Measurements from ENCODE around the gene SLC39A5. TPM values are rescaled to one million over a fixed set of nuclear protein-coding genes. Genes with fewer than 3 reads are reported as not detected.

SLC39A5 gene
- total RNA-seq, 2 donors from 2014 or later = 158 to 163 TPM

DNA sequence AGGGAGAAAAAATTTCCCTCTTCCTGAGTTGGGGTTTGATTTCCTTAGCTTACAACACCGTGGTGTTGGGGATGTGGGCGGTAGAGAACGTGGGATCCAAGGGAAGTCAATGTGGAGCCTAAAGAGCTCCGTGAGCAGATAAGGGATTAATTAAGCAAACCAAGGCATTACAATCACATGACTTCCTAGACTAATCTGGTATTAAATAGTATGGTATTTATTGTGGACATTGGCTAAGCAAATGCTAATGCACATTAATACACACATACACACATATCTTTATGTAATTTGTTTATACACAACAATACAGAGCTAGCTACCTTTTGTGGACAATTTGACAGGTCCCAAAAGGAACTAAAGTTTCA is 7.3 kb upstream of the SLC39A5 start:
- H3K36me3 ChIP-seq = no peaks in the 10 kb centered on the region
- TF ChIP-seq, protein P1, sequence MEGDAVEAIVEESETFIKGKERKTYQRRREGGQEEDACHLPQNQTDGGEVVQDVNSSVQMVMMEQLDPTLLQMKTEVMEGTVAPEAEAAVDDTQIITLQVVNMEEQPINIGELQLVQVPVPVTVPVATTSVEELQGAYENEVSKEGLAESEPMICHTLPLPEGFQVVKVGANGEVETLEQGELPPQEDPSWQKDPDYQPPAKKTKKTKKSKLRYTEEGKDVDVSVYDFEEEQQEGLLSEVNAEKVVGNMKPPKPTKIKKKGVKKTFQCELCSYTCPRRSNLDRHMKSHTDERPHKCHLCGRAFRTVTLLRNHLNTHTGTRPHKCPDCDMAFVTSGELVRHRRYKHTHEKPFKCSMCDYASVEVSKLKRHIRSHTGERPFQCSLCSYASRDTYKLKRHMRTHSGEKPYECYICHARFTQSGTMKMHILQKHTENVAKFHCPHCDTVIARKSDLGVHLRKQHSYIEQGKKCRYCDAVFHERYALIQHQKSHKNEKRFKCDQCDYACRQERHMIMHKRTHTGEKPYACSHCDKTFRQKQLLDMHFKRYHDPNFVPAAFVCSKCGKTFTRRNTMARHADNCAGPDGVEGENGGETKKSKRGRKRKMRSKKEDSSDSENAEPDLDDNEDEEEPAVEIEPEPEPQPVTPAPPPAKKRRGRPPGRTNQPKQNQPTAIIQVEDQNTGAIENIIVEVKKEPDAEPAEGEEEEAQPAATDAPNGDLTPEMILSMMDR (IDR thresholded peaks at IDR 0.05) = no peak
- no peak for DNase-seq
- peak overlapping the region; percentile 92 for H3K27ac ChIP-seq
- H3K9me3 ChIP-seq = no peaks in the 10 kb centered on the region
- intact Hi-C loops (cut with DNase I) = loop anchor here (5.0 kb wide), 1 partner anchor 35 kb away; the partner anchor contains the start of gene ANKRD52
- no peaks in the 10 kb centered on the region for H3K27me3 ChIP-seq
- H3K4me1 ChIP-seq = peaks cover 20% of the 10 kb centered on the region
- H3K4me3 ChIP-seq = peak overlapping the region; percentile 60
- peak overlapping the region; percentile 80 to 93 for H3K9ac ChIP-seq (ENCODE audit: low read depth in 2 of 2, low read length in 2 of 2)

DNA sequence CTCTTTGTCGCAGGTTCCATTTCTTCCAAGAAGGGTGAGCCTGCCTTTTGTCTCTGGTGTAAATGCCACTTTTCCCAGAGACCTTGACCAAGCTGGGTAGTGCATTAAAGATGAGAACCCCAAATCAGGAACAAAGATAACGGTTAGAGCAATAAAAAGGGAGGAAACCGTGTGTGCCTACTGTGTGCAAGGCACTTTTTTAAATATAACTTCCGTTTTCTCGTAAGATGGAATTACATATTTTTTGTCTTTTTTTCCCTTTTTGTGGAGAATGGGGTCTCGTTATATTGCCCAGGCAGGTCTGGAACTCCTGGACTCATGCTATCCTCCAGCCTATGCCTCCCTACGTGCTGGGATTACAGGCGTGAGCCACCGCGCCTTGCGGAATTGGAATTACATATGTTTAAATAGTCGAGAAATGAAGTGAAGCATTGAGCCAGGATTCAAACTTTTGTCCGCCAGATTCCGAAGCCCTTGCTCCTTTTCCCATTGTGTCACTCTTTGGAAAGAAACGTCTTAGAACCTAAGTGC is 6.2 kb upstream of the SLC39A5 start:
- Histone ChIP-seq H3K36me3 (no peaks in the 10 kb centered on the region), H3K4me1 (peaks cover 20% of the 10 kb centered on the region), H3K4me3 (peak overlapping the region; percentile 70), H3K9ac (ENCODE audit: low read depth in 2 of 2, low read length in 2 of 2) (peak overlapping the region; percentile 13 to 88), H3K27me3 (no peaks in the 10 kb centered on the region), H3K27ac (peak overlapping the region; percentile 92), H3K9me3 (no peaks in the 10 kb centered on the region)
- intact Hi-C loops (cut with DNase I) = loop anchor here (5.0 kb wide), 1 partner anchor 34 kb away; the partner anchor contains the start of gene ANKRD52
- no peak for DNase-seq
- TF ChIP-seq, protein P1 (IDR thresholded peaks at IDR 0.05) = no peak

DNA sequence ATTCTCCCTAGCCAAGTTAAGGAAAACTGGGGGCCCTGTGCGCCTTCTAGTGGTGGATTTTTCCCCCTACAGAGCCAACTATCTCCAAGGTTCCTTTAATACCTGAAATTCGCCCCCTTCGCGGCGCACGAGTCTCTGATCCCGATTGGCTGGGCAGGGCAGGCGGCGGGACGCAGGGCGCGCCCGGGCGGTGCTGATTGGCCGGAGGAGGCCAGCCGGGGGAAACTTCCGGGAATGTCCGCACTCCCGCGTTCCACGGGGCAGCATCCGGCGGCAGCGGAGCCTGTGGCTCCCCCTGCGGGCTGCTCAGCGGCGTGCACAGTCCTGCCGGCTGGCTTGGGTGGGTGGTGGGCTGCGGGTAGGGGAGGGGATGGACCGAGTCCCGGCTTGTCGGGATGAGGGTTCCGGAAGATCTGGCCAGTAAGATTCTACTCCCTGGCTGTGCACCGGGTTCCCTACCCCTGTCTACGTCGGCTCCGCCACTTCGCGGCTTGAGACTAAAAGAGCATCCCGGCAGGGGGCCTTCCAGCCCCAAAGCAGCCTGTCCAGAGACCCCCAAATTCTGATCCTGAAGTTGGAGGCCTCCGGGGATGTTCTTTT is 5.6 kb upstream of the SLC39A5 start, which contains the start of gene NABP2:
Gene NABP2 (plus strand): TSS at position 241 of the 600 bp plus-strand sequence. CDS start 515 bp downstream, outside the sequence.
- TF ChIP-seq, protein P1 (IDR thresholded peaks at IDR 0.05) = peak; percentile 88
- intact Hi-C loops (cut with DNase I) = loop anchor here (5.0 kb wide), 1 partner anchor 33 kb away; the partner anchor contains the start of gene ANKRD52
- Histone ChIP-seq H3K9me3 (no peaks in the 10 kb centered on the region), H3K36me3 (no peaks in the 10 kb centered on the region), H3K27me3 (no peaks in the 10 kb centered on the region), H3K9ac (ENCODE audit: low read depth in 2 of 2, low read length in 2 of 2) (peak within 1 kb of the TSS; percentile 73 to 88), H3K4me3 (peak within 1 kb of the TSS; percentile 70), H3K27ac (peak within 1 kb of the TSS; percentile 92), H3K4me1 (peaks cover 20% of the 10 kb centered on the region)
- peak; percentile 99 for DNase-seq

- Histone ChIP-seq H3K9me3 (no peaks in the 10 kb centered on the region), H3K9ac (ENCODE audit: low read depth in 2 of 2, low read length in 2 of 2) (peak overlapping the region; percentile 73 to 88), H3K27ac (no peak overlapping the region), H3K36me3 (no peaks in the 10 kb centered on the region), H3K4me3 (peak overlapping the region; percentile 70), H3K27me3 (no peaks in the 10 kb centered on the region), H3K4me1 (peaks cover 20% of the 10 kb centered on the region)
- no peak for DNase-seq
- TF ChIP-seq, protein P1 (IDR thresholded peaks at IDR 0.05) = no peak
- intact Hi-C loops (cut with DNase I) = loop anchor here (5.0 kb wide), 1 partner anchor 32 kb away; the partner anchor contains the start of gene ANKRD52
Measured at GRCh38 chr12:56224954-56225353, 4.9 kb upstream of the SLC39A5 start.

- H3K27me3 ChIP-seq = no peaks in the 10 kb centered on the region
- intact Hi-C loops (cut with DNase I) = no loop called here
- peaks cover 7% of the 10 kb centered on the region for H3K4me1 ChIP-seq
- H3K36me3 ChIP-seq = no peaks in the 10 kb centered on the region
- DNase-seq = no peak
- H3K9me3 ChIP-seq = no peaks in the 10 kb centered on the region
- H3K27ac ChIP-seq = no peak overlapping the region
- no peak overlapping the region for H3K9ac ChIP-seq (ENCODE audit: low read depth in 2 of 2, low read length in 2 of 2)
- TF ChIP-seq, protein P1 (IDR thresholded peaks at IDR 0.05) = no peak
- no peak overlapping the region for H3K4me3 ChIP-seq
Measured at GRCh38 chr12:56229082-56229481, 769 bp upstream of the SLC39A5 start.

Data from colonic mucosa (tissue), 4 donors.